Measurements from ENCODE around the gene CERS2. TPM values are rescaled to one million over a fixed set of nuclear protein-coding genes. Genes with fewer than 3 reads are reported as not detected.

Gene CERS2
- polyA plus RNA-seq, 3 donors: 296 to 301 (median 300) TPM

DNA sequence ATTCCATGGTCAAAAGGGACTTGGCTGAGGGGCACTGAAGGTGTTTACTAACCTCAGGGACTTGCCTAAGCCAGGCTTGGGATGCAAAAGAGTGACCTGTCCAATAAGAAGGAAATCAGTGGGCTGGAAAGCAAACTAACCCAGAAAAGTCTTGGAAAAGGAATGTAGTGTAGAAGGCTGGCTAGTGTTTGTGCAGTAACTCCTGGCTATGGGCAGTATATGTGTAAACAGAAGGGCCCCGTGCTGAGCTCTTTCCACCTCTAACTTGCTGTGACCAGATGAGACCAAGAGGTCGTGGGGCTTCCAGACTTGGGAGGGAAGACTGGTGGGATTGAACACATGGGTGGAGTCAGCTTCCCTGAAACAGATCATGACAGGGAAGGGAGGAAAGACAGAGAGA is 28.0 kb upstream of the CERS2 start:
- DNase-seq (ENCODE audit: extremely low read depth in 1 of 11, low read depth in 9 of 11, low spot score in 4 of 11): no peak

DNA sequence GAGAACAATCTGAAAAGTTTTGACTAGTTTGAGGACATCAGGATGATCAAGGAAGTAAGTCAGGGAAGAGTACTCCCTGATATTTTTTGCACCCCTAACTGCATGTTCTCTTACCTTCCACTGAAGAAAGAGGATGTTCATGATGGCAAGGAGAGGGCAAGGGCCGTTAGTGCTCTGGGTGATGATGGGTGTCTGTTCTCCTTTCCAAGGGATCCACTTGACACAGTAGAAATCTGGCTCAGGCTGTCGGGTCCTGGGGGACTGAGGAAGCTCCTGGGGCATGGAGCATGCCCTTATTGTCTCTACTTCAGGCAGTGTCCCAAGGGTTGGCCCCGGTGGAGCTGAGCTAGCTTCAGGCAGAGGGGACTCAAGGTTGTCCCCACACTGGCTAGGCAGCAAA is 27.4 kb upstream of the CERS2 start:
- DNase-seq (ENCODE audit: extremely low read depth in 1 of 11, low read depth in 9 of 11, low spot score in 4 of 11): no peak

GRCh38 chr1:151001602-151002001 is 27.0 kb upstream of the CERS2 start:
- DNase-seq (ENCODE audit: extremely low read depth in 1 of 11, low read depth in 9 of 11, low spot score in 4 of 11): no peak

DNA sequence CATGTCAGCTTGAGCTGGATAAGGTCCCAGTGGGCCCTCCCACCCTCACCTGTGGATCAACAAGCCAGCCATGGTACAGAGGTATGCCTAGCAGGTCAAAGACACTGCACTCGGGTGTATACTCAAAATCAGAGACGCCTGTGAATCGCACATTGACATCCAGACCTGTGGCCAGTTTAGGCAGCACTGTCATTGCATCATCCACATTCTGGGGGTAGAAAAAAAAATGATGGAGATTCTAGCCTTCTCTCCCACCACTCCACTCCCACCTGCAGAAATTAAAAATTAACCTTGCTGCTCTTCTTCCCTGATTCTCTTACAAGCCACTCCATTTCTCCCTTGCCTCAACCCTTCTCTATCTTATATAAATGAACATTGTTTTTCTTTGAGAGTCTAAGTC is 25.8 kb upstream of the CERS2 start:
- no peak for DNase-seq (ENCODE audit: extremely low read depth in 1 of 11, low read depth in 9 of 11, low spot score in 4 of 11)

DNA sequence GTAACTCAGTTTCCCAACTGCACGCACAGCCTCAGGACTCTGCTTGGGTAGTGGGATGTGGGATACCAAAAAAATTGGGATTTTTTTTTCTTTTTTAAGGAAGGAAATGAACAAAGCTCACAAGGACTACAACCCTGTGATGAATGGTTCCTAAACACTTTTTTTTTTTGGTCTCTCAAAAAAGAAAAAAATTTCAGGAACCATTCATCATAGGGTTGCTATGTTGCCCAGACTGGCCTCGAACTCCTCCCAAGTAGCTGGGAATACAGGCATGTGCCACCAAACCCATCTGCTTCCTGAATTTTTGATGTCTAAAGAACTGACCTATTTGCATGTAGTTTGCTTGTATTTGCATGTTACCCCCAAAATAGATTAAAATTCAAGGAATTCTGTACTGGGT is 25.3 kb upstream of the CERS2 start:
- DNase-seq (ENCODE audit: extremely low read depth in 1 of 11, low read depth in 9 of 11, low spot score in 4 of 11): no peak

DNA sequence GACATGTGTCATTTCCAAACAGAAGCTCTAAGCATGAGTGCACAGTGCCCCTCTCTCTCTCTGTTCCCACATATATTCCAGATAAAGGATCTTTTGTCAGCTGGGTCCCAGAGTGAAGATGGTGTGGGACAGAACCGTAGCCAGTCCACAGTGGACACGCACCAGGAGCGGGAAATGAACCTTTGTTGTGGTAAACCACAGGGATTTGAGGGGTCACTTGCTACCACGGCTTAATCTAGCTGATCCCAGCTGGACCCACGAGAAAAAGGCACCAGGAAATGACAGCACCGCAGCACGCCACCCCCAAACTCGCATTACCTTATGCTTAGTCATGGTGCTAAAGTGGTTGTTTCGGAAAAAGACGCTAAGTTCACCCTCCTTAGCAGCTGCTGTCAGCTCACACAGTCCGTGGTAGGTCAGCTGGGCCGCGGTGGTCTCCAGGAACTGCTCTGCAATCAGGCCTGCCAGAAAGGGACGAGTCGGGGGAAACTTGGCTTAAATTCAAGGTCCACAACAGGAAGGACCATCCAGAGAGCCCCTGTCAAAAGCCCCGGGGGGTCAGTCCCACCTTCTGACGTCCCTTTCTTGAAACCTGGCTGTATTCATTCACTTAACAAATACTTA is 24.5 kb upstream of the CERS2 start:
- DNase-seq (ENCODE audit: extremely low read depth in 1 of 11, low read depth in 9 of 11, low spot score in 4 of 11): no peak

DNA sequence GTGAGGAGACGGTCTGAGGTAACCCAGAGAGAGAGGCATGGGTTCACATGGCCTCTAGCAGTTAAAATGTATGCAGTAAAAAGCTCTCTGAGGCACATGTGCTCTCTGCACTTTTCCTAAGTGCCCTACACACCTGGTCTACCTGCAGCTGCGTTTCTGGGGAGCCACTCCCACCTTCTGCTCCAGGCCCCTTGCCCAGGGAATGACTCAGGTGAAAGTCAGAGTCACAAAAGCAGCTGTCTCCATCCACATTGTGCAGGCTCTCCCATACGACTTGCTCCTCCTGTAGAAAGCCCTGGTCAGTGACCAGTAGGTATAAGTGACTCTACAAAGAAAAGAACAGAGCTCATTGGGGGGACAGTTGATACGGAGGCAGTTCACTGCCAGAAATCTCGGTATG is 23.3 kb upstream of the CERS2 start:
- no peak for DNase-seq (ENCODE audit: extremely low read depth in 1 of 11, low read depth in 9 of 11, low spot score in 4 of 11)

DNA sequence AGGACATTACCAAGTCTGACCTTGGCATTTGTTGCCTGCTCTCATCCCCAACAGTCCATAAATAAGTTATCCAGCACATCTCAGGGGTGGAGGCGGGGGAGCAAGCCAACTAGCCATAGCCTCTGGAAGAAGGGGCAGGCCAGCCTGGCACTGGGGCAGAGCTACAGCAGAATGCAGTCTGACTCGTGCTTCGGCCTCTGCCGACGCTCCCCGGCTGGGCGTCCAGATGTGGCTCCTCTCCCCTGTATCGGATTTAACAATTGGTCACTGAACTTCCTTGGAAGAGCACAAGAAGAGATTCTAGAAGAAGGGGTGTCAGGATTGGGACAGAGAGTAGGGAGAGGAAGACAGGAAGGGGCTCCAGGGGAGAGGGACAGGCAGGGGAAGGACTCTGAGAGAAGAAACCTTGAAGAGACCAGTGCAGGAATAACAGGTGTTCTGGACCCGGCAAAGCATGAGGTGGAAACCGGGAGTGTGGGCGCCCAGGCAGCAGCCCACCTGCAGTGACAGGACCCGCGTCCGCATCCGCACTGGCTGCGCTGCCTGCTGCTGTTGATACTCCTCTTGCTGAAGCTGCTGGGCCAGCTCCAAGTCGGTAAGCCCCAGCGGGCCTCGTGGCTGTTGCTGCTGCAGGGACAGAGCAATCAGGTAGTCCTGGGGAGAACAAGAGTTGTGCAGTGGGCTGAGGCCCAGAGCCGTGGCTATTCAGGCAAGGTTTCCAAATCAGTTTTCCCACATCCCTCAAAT is 22.7 kb upstream of the CERS2 start:
- no peak for DNase-seq (ENCODE audit: extremely low read depth in 1 of 11, low read depth in 9 of 11, low spot score in 4 of 11)

GRCh38 chr1:150995896-150996295 is 21.3 kb upstream of the CERS2 start:
- no peak for DNase-seq (ENCODE audit: extremely low read depth in 1 of 11, low read depth in 9 of 11, low spot score in 4 of 11)

DNA sequence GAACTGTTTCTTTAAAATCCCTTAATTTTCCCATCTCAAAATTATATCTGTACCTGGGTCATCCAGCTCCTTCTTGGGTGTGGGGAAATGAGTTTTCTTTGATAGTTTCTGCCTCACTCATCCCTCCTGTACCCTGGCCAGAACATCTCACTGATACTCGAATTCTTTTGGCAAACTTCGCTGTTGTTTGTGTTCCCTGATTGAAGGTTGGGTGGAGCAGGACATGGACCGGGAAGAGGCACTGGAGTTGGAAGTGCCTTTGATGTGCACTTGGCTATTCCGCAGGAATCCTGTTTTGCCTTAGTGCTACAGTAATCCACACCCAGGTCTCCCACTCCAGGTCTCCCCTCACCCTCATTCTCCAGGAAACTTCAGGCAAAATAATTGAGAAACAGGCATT is 20.8 kb upstream of the CERS2 start:
- DNase-seq (ENCODE audit: extremely low read depth in 1 of 11, low read depth in 9 of 11, low spot score in 4 of 11): no peak

- DNase-seq (ENCODE audit: extremely low read depth in 1 of 11, low read depth in 9 of 11, low spot score in 4 of 11): no peak
Observed at GRCh38 chr1:150994248-150994647, 19.6 kb upstream of the CERS2 start.

GRCh38 chr1:150992626-150993025 is 18.0 kb upstream of the CERS2 start:
- no peak for DNase-seq (ENCODE audit: extremely low read depth in 1 of 11, low read depth in 9 of 11, low spot score in 4 of 11)

GRCh38 chr1:150987924-150988323 is 13.3 kb upstream of the CERS2 start:
- DNase-seq (ENCODE audit: extremely low read depth in 1 of 11, low read depth in 9 of 11, low spot score in 4 of 11): no peak

GRCh38 chr1:150985179-150985825 is 10.7 kb upstream of the CERS2 start:
- DNase-seq (ENCODE audit: extremely low read depth in 1 of 11, low read depth in 9 of 11, low spot score in 4 of 11): no peak

DNA sequence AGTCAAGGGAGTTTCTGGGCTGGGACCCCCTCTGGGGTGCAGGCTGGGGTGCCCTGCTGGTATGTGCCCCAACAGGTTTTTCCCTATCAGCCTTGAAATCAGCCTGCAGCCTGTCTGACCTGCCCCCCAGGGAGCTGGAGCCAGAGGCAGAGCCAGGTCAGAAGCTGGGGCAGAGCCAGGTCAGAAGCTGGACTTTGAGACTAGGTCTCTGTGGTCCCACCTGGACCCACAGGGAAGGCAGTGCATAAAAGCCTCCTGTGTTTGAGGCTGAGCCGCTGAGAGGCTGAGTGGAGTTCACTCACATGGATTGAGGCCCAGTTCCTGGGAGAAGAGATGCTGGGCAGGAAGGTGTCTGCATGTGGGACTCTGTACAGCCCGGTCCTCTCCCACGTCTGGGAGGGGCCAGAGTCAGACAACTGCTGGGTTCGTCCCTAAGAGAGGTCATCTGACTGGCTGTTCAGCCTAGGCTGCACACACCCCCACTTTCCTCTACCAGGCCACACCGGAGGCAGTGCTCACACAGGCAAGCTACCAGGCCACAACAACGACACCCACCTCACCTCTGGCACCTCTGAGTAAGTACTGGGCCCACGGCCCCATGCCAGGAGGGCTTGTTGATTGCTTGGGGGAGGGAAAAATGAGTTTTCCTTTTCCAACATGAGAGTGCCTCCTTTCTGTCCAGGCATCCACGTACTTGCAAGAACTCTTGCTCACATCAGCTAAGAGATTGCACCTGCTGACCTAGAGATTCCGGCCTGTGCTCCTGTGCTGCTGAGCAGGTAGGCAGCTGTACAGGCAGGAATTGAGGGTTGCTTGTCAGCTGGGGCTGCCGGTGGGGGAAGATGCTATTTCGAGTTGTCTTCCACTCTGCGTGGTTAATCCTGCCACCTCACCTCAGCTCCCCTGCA is 7.4 kb upstream of the CERS2 start, which contains the start of gene ANXA9:
TSS of gene ANXA9 (plus strand) at position 488 of the 908 bp plus-strand sequence. CDS start 814 bp downstream, outside the sequence.
- no peak for DNase-seq (ENCODE audit: extremely low read depth in 1 of 11, low read depth in 9 of 11, low spot score in 4 of 11)

DNA sequence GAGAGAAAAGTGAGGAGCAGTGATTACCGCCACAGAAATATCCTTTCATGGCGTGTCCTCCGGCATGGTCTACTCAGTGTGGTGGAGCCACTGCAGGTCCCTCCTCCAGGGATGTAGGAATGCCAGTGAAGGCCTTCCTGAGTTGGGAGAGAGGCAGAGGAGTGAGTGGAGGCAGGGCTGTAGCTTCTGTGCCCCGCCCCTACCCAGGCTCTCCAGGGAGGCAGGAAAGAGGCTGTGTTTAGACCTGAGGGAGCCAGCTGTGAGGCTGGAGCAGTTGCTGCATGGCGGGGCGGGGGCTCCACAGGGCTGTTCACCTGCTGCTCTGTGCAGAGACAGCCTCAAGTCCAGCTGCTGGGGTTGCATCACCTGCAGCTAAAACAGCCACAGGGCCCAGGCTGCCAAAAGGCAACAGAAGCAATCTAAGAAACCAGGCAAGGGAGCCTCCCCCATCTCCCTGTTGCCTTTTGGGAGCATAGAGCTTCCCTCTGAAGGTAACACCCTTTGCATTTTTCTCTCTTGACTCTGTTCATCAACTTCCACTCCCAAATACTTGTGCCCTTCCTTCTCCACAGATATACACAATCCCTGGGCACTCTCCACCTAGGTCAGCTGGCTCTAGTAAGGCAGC is 6.7 kb upstream of the CERS2 start:
- no peak for DNase-seq (ENCODE audit: extremely low read depth in 1 of 11, low read depth in 9 of 11, low spot score in 4 of 11)

DNA sequence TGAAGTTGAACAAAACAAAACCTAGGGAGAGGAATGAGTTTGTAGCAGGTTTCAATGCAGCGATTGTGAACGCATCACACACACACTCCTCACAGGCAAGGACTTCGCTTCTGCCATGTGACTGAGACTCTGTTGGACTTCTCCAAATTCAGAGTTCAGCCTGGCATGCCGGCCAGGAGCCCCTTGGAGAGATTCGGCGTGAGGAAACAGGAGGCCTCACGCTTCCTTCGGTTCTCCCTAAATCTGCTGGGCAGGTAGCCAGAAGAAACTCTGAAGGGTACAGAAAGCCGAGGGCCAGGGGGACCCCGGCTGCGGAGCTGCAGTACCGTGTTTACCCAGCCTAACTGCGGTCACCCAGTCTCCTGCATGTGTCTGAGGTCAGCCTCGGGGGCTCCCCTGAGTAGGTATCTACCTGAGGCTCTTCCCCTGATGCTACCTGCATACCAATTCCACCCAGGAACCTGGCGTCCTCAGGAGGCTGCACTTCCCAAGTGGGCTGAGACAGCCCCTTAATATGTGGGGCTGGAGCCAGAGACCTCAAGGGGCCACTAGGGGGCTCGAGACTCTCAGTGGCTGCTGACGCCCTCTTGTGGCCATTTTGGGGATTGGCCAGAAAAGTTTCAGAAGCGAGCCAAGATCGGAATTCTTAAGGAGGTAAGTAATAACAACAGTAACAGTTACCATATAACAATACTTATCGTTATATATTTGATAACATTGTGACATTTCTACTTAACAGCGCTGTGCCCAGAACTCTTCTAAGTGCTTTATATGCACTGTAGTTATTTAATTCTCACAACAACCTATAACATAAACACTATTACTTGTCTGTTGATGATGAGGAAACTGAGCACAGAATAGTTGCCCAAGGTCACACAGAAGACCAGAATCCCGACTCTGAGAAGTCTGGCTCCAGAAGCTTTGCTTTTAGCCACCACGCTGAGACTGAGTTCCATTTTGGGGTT is 4.7 kb upstream of the CERS2 start:
- DNase-seq (ENCODE audit: extremely low read depth in 1 of 11, low read depth in 9 of 11, low spot score in 4 of 11): peak; percentile 76 to 95 (median 86)
